Esophagus muscularis mucosa (tissue), 4 donors: ENCODE results near the gene UFD1. TPM values are rescaled to one million over a fixed set of nuclear protein-coding genes. Genes with fewer than 3 reads are reported as not detected.
A peak's percentile ranks its signal among the peaks of the same experiment; 100 is the strongest.
"Not testable (repeated sequence)": the region's sequence is repeated elsewhere in the genome, so short reads cannot be mapped to it uniquely, and the experiment has no call there.

ENCODE experiments used
- DNase-seq: peaks from one replicate; pipeline ENCODE4 v3.0.0-alpha.2; 2017; ENCODE audit errors: extremely low spot score
- H3K27ac ChIP-seq, 4 donors: fragments of 200-600 bp; sonication (generic); replicated peaks in 1 of 4; 1 replicate in 3 of 4; 2 replicates in 1 of 4; pipeline ENCODE4 v1.5.1; 2016 to 2019; ENCODE audit warnings: mild to moderate bottlenecking in 1 of 4
- H3K27me3 ChIP-seq, 4 donors: fragments of 200-600 bp; sonication (generic); one replicate each; pipeline versions ENCODE4 v1.5.1 to v1.6.0; 2016 to 2019
- H3K36me3 ChIP-seq, 4 donors: fragments of 200-600 bp; sonication (generic); one replicate each; pipeline ENCODE4 v1.5.1; 2016 to 2019
- H3K4me1 ChIP-seq, 4 donors: fragments of 200-600 bp; sonication (generic); one replicate each; pipeline ENCODE4 v1.5.1; 2016 to 2019
- H3K4me3 ChIP-seq, 4 donors: fragments of 200-600 bp; sonication (generic); 1 replicate in 2 of 4; 2 replicates in 2 of 4; pipeline ENCODE4 v1.5.1; 2016 to 2019; ENCODE audit warnings: mild to moderate bottlenecking in 4 of 4, moderate library complexity in 1 of 4
- H3K9me3 ChIP-seq, 4 donors: fragments of 200-600 bp; sonication (generic); 1 replicate in 3 of 4; 2 replicates in 1 of 4; pipeline ENCODE4 v1.5.1; 2016 to 2019
- EP300 ChIP-seq: sonication (generic); formaldehyde crosslinking; IDR thresholded peaks from one replicate; pipeline ENCODE4 v1.6.1; 2017; ENCODE audit warnings: antibody characterized with exemption
- POLR2A ChIP-seq: fragments of 450-650 bp; IDR thresholded peaks from one replicate; pipeline ENCODE4 v1.6.1; 2017; ENCODE audit warnings: antibody characterized with exemption, moderate library complexity, mild to moderate bottlenecking, low read depth
- POLR2AphosphoS5 ChIP-seq, 2 donors: sonication (generic); formaldehyde crosslinking; IDR thresholded peaks; one replicate each; pipeline ENCODE4 v1.6.1; 2017; ENCODE audit warnings: antibody characterized with exemption in 2 of 2
- WGBS: methylation state at CpG from one replicate; pipeline ENCODE4 v1.1.5; 2018; 5-methylcytosine and 5-hydroxymethylcytosine counted together
- intact Hi-C: fragments of 100-400 bp; cut with DNase I; formaldehyde crosslinking; loops from one replicate; pipeline ENCODE4 v1.15.1; 2023
- total RNA-seq, 4 donors: library from RNA; depleted of rRNA; stranded (reverse); fragments of >200 nt; gene quantifications; one replicate each; pipeline versions ENCODE4 v1.1.0 to v1.2.1, GENCODE V29; 2016
- TF ChIP-seq, protein P1 (sequence below), 3 experiments: fragments of 200-600 bp in 2 of 3; fragments of 450-650 bp in 1 of 3; sonication (generic) in 2 of 3; IDR thresholded peaks; one replicate each; pipeline ENCODE4 v1.5.1; 2017 to 2019; ENCODE audit warnings: antibody characterized with exemption in 3 of 3, mild to moderate bottlenecking in 2 of 3, moderate library complexity in 1 of 3

Gene UFD1
- total RNA-seq, 4 donors from 2014 or later = 54.8 to 65.2 (median 57.1) TPM

DNA sequence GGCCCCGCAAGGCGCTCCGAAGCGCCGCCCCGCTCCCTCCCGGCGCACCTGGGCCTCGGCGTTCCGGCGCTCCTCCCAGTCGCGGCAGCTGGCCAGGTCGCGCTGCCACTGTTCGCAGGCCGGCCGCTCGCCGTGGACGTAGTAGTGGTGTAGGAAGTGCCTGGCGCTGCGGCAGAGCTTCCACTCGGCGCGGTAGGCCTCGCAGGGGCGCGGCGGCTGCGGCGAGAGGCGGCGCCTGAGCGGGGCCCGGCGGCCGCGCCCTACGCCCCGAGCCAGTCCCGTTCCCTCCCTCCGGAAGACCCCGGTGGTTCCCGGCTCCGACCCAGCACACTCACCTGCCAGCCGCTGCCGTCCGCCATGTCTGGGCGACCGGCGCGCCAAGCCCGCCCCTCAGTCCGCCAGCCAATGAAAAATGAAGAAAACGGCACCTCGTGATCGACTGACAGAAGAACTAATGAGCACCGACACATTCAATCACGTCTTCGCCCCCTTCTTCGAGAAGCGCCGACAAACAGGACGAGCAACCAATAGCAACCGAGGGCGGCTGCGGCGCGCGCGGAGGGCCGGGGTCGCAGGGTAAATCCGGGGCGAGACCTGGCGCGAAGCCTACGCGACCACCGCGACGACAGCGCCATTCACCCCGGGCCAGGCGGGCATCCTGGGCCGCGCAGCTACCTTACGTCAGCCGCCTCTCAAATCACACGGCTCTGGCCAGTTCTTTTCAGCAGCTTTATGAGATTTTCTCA is 31.5 kb downstream of the UFD1 start, which contains the start of gene C22orf39:
C22orf39 (minus strand) TSS at position 382 of the 746 bp plus-strand sequence; CDS start at position 359, 23 bp downstream.
- intact Hi-C loops = no loop called here
- WGBS = under 1% methylated on average over 42 of the region's 92 CpGs

DNA sequence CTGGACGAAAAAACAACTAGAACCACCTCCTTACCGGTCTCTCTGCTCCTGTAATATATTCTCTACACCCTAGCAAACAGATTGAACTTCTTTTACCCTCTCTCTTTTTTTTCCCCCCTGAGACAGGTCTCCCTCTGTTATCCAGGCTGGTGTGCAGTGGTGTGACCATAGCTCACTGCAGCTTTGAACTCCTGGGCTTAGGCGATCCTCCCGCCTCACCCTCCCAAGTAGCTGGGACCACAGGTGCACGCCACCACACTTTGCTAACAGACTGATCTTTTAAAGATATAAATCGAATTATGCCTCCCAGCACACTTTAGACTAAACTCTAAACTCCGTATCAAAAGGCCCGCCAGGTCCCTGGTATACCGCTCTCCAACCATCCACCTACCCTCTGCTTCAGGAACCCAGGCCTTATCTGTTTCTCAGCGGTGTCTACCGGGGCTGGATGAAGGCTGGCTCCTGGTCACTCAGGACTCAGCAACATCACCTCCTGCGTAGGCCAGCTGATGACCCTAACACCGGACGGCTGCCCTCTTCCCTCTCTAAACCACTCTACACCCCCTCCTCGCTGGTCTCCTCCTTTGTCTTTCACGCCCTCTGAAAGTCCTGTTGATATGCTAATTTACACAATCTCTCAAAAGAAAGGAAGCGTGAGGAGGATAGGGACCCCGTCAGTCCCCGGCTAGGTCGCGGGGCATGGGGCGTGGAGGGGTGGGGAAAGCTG is 32.2 kb downstream of the UFD1 start:
- H3K27me3 ChIP-seq = no peaks in the 10 kb centered on the region
- WGBS = 24% methylated on average over 22 of the region's 22 CpGs
- TF ChIP-seq EP300 (no peak), POLR2AphosphoS5 (IDR thresholded peaks at IDR 0.05) (no peak), POLR2A (no peak)
- TF ChIP-seq, protein P1, sequence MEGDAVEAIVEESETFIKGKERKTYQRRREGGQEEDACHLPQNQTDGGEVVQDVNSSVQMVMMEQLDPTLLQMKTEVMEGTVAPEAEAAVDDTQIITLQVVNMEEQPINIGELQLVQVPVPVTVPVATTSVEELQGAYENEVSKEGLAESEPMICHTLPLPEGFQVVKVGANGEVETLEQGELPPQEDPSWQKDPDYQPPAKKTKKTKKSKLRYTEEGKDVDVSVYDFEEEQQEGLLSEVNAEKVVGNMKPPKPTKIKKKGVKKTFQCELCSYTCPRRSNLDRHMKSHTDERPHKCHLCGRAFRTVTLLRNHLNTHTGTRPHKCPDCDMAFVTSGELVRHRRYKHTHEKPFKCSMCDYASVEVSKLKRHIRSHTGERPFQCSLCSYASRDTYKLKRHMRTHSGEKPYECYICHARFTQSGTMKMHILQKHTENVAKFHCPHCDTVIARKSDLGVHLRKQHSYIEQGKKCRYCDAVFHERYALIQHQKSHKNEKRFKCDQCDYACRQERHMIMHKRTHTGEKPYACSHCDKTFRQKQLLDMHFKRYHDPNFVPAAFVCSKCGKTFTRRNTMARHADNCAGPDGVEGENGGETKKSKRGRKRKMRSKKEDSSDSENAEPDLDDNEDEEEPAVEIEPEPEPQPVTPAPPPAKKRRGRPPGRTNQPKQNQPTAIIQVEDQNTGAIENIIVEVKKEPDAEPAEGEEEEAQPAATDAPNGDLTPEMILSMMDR (IDR thresholded peaks at IDR 0.05) = no peak
- intact Hi-C loops = no loop called here
- no peaks in the 10 kb centered on the region for H3K9me3 ChIP-seq
- peak overlapping the region; percentile 95 to 98 (median 96) for H3K27ac ChIP-seq
- peaks cover 13 to 49% (median 39%) of the 10 kb centered on the region in 4 donors for H3K36me3 ChIP-seq
- no peak for DNase-seq
- peaks cover 19 to 53% (median 29%) of the 10 kb centered on the region in 4 donors for H3K4me1 ChIP-seq
- peak overlapping the region; percentile 86 to 95 (median 93) for H3K4me3 ChIP-seq

More for the DNA sequence above, 31.5 kb downstream of the UFD1 start, which contains the start of gene C22orf39:
- Histone ChIP-seq H3K4me3 (peak within 1 kb of the TSS; percentile 86 to 95 (median 93)), H3K27ac (peak within 1 kb of the TSS; percentile 95 to 98 (median 96)), H3K36me3 (peaks cover 13 to 51% (median 46%) of the 10 kb centered on the region in 4 donors), H3K27me3 (no peaks in the 10 kb centered on the region), H3K4me1 (peaks cover 19 to 53% (median 29%) of the 10 kb centered on the region in 4 donors), H3K9me3 (no peaks in the 10 kb centered on the region)
- TF ChIP-seq EP300 (no peak), POLR2AphosphoS5 (IDR thresholded peaks at IDR 0.05) (peak; percentile 82 to 94), POLR2A (peak; percentile 75)
- TF ChIP-seq, protein P1 (IDR thresholded peaks at IDR 0.05) = no peak
- DNase-seq = peak; percentile 98

DNA sequence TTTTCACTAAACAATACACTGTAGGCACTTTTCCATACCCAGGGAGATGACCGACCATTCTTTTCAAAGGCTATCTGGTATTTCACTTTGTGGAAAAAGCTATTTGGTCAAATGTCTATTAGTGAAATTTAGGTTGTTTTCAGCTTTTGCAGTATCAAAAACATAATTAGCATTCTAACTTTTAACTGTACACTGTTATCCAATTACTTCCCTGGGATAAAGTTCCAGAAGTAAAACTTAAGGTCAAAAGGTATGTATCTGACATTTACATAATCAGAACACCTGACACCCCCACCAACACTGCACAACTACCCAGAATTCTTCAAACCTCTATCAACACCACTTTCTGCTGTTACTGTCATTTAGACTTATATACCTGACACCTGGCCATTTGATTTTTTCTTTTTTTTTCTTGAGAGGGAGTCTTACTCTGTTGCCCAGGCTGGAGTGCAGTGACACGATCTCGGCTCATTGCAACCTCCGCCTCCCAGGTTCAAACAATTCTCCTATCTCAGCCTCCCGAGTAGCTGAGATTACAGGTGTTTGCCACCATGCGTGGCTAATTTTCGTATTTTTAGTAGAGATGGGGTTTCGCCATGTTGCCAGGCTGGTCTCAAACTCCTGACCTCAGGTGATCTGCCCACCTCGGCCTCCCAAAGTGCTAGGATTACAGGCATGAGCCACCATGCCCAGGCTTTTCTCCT is 33.6 kb downstream of the UFD1 start:
- H3K27me3 ChIP-seq, H3K27ac ChIP-seq, H3K4me3 ChIP-seq, intact Hi-C loops, H3K9me3 ChIP-seq, DNase-seq: not testable (repeated sequence)
- H3K4me1 ChIP-seq = peaks cover 19 to 53% (median 29%) of the 10 kb centered on the region in 4 donors
- peaks cover 10 to 43% (median 27%) of the 10 kb centered on the region in 4 donors for H3K36me3 ChIP-seq
- WGBS = 94% methylated on average over 9 of the region's 9 CpGs

DNA sequence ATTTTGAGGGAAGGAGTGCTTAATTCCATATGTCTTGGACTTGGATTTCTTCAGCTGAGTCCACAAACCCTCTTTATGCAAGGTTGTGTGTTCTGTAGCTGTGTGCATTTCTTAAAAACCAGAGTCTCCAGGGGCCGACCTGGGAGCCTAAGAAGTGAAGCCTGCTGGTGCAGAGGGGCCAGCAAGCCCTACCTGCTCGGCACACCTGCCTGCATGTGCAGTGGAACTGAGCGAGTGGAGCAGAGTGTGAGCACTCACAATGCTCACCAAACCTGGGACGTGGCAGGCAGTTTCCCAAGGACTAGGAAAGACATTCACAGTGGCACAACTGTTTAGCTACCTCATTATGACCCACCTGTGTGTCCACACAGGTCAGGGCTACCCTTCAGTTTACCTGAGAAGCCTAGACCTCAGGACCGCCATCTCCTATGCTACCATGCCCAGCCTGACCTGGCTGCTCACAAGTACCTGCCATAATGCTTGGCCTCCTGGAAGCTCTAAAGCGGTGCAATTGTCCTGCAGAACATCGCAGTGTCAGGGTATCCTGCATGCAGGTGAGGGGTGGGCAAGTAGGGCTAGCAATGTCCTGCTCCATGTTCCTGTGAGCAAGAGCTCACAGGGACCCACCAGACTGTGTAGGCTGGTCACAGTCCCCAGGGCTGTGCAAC is 35.3 kb downstream of the UFD1 start:
- no peaks in the 10 kb centered on the region for H3K9me3 ChIP-seq
- 77% methylated on average over 7 of the region's 7 CpGs for WGBS
- peaks cover 13 to 38% (median 21%) of the 10 kb centered on the region in 4 donors for H3K36me3 ChIP-seq
- intact Hi-C loops = no loop called here
- no peaks in the 10 kb centered on the region for H3K27me3 ChIP-seq
- TF ChIP-seq POLR2A (no peak), EP300 (no peak), POLR2AphosphoS5 (IDR thresholded peaks at IDR 0.05) (no peak)
- TF ChIP-seq, protein P1 (IDR thresholded peaks at IDR 0.05) = no peak
- H3K4me1 ChIP-seq = peaks cover 19 to 47% (median 27%) of the 10 kb centered on the region in 4 donors
- H3K27ac ChIP-seq = no peak overlapping the region
- DNase-seq = no peak
- no peak overlapping the region for H3K4me3 ChIP-seq
